Measurements from ENCODE around the gene GLRA3. TPM values are rescaled to one million over a fixed set of nuclear protein-coding genes. Genes with fewer than 3 reads are reported as not detected.
"Not testable (repeated sequence)": the region's sequence is repeated elsewhere in the genome, so short reads cannot be mapped to it uniquely, and the experiment has no call there.

Gene GLRA3
- total RNA-seq, 1 donor from 2014 or later, result not detected

- DNase-seq (ENCODE audit: low spot score), result no peak
Measured at GRCh38 chr4:174663216-174663615, 165.8 kb downstream of the GLRA3 start.

GRCh38 chr4:174658246-174658645 lies 170.8 kb downstream of the GLRA3 start:
- DNase-seq (ENCODE audit: low spot score), result no peak

DNA sequence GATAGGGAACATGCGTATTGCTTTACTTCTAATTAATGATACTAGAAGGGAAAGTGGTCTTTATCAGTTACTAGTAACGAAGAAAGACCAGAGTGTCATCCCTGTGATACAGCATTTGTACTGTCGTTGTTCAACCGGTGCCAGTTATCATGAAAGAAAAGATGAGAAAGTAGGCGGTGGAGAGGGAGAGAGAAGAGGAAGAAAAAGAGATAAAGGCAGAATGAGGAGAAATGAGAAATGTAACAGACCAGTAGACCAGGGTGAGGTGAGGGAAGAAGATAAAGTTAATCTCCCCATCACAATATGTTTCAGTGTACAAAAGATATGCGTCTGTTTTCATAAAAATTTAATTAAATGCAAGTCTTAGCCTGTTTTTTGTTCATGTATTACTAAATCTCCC lies 171.6 kb downstream of the GLRA3 start:
- DNase-seq (ENCODE audit: low spot score), result no peak

GRCh38 chr4:174654634-174655033 lies 174.4 kb downstream of the GLRA3 start:
- no peak for DNase-seq (ENCODE audit: low spot score)

DNA sequence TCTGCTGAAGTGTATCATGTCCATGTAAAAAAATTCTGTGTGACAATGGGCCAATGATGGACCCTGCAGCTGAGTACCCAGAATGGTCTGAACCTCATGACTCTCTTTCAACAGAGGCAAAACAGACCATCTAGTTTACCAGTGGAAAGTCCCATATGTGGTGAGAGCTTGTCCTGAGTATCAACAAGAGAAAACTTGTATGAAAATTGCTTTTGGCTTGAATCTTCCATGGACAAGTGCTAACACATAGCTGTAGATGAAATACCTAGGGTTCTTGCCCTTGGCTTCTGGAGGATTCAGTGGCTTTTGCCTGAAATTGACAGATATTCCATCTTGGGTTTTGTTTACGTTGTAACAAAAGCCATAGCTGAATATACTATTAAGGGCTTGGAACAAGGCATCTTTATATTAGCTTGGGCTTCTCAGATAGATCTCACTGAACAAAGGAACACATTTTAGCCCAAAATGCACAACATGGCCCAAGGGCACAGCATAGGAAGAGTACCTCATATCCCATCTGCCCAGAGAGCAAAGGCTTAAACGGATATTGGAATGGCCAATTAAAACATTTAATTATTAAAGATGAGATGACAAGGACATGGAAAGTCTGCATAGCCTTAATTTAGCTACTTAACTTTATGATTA lies 178.2 kb downstream of the GLRA3 start:
- no peak for DNase-seq (ENCODE audit: low spot score)

GRCh38 chr4:174648812-174649211 lies 180.2 kb downstream of the GLRA3 start:
- no peak for DNase-seq (ENCODE audit: low spot score)

GRCh38 chr4:174646326-174646725 lies 182.7 kb downstream of the GLRA3 start:
- DNase-seq (ENCODE audit: low spot score), result no peak

DNA sequence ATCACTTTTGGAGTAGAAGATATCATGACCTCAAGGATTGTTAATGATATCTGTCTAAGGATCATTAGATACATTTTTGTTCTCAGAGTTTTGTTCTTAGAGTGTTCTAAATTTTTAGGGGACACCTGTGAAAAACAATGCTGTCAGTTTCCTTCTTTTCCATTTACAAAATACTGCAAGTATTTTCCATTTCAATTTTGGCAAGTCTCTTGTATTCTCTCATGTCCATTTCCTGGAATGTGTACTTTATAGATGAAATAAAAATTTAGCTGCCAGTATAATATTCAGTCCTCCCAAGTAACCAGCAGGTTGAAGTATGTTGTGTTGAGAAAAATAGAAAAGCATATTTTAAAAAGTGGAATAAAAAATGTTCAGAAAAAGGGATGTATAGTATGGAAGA lies 188.9 kb downstream of the GLRA3 start:
- DNase-seq (ENCODE audit: low spot score), result no peak

- DNase-seq (ENCODE audit: low spot score), result no peak
Measured at GRCh38 chr4:174635732-174636131, 193.3 kb downstream of the GLRA3 start.

DNA sequence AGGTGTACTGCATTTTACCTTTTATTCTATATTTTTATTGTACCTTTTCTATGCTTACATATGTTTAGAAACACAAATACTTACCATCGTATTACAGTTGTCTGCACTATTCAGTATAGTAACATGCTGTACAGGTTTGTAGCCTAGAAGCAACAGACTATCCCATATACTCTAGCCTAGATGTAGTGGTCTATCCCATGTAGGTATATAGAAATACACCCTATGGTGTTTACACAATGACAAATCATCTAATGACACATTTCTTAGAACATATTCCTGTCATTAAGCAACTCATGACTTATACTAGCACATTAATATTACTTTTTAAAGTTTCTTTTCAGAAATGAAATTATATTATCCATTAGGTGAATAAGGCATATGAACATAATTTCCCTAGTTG lies 195.6 kb downstream of the GLRA3 start:
- no peak for DNase-seq (ENCODE audit: low spot score)

GRCh38 chr4:174631901-174632758 lies 196.9 kb downstream of the GLRA3 start:
- no peak for DNase-seq (ENCODE audit: low spot score)

GRCh38 chr4:174629907-174630450 lies 199.1 kb downstream of the GLRA3 start:
- not testable (repeated sequence) for DNase-seq (ENCODE audit: low spot score)

GRCh38 chr4:174629265-174629664 lies 199.8 kb downstream of the GLRA3 start:
- no peak for DNase-seq (ENCODE audit: low spot score)

GRCh38 chr4:174628191-174628590 lies 200.9 kb downstream of the GLRA3 start:
- no peak for DNase-seq (ENCODE audit: low spot score)

DNA sequence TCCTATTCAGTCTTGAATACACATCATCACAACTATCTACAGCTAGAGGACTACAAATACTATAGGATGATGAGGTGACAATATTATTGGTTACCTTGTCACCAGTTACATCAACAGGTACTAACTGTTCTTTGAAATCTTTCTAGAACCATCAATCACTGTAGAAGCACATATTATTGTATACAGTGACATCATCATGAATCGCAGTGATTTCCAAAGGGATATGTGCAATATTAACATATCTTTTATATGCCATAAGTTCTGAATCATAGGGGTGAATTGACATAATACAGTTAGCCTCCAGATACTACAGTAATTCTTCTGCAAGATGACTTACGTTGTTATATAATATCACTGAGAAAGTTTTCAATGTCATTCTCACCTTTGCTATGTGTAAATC lies 201.6 kb downstream of the GLRA3 start:
- no peak for DNase-seq (ENCODE audit: low spot score)

DNA sequence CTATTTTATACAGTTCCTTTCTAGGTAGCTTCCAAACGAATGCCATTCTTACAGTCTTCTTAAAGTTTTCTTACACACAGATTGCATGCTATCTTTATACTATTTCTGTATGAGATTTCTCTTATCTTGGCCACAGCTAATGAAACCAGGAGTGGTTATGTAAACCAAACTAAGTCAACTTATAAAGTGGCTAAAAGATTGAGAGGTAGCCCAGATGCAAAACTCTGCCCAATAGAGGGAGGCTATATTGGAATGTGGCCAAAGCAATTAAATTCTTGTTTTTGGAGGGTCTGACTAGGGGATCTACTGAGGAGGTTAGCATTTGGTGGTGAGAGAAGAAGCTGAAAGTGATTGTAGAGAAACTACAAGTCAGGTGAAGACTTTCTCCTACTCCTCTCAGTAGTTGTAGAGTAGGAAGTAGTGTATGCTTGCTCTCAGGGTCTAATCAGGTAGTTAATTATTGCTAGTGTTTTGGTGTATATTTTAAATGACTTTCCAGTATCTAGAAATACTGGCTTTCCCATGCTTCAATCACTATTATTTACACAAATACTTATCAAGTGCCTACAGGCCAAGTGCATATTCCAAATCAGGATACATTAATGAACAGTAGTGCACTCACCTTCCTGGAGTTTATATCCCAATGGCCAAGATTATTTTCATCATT lies 202.6 kb downstream of the GLRA3 start:
- DNase-seq (ENCODE audit: low spot score), result no peak

DNA sequence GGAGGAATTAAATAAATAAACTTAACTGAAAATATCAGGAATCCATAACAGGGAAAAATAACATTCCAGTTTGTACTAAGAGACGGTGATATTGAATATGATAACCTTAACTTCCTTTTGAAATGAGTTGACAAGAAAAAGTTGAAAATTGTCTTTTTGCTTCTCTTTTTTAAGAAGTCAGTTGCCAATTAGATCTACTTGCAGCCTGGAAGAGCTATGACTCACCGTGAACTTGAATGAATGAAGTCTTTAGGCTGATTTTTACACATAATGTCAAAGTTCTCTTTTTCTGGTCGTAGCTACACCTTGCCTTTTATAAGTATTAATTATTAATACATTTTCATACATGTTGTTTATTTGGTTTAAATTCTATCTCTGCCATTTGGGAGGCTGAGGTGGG lies 212.4 kb downstream of the GLRA3 start:
- DNase-seq (ENCODE audit: low spot score), result no peak

GRCh38 chr4:174613979-174614378 lies 215.1 kb downstream of the GLRA3 start:
- DNase-seq (ENCODE audit: low spot score), result no peak

DNA sequence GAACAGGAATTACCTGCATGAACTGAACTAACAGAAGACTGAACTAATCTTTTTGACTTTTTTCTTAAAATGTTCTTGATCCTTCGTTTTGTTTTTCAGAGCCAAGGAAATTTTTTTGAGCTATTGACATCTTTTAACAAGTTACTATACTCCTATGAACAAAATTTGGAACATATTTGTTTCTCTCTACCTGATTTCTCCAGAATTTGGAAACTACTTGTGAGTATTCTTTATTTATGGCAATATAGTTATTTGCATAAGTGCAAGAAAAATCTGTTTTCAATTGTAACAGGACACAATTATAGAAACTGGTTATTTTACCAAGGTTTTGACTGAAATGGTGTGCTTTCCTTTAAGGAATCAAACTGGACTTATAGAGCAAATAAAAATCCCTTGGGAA lies 217.3 kb downstream of the GLRA3 start:
- DNase-seq (ENCODE audit: low spot score), result no peak

GRCh38 chr4:174607792-174608191 lies 221.3 kb downstream of the GLRA3 start:
- no peak for DNase-seq (ENCODE audit: low spot score)

- DNase-seq (ENCODE audit: low spot score), result no peak
Measured at GRCh38 chr4:174604198-174604597, 224.8 kb downstream of the GLRA3 start.

- no peak for DNase-seq (ENCODE audit: low spot score)
Measured at GRCh38 chr4:174600391-174600790, 228.7 kb downstream of the GLRA3 start.

Data from mesenteric fat pad (tissue), 1 donor.